Astrocyte (in vitro differentiated cells and primary cell): ENCODE data around the gene HSD17B13. TPM values are rescaled to one million over a fixed set of nuclear protein-coding genes. Genes with fewer than 3 reads are reported as not detected.

ENCODE experiments used
- DNase-seq: peaks from one replicate; pipeline ENCODE4 v3.0.0-alpha.2; 2010; ENCODE audit warnings: low read depth
- FAIRE-seq: peaks from 2 replicates; lab custom pipeline; 2011; peaks lifted over from hg19 to GRCh38; lab: Jason Lieb, UNC
- H2AFZ ChIP-seq: 2 replicates; pipeline ENCODE4 v1.6.0; 2012; ENCODE audit warnings: low read depth, low read length, inconsistent platforms
- H3K27ac ChIP-seq: 2 replicates; pipeline ENCODE4 v1.5.1; 2011; ENCODE audit warnings: low read depth, low read length, inconsistent platforms
- H3K27me3 ChIP-seq: 2 replicates; pipeline ENCODE4 v1.6.0; 2011; ENCODE audit warnings: low read length, inconsistent platforms; ENCODE audit not compliant: insufficient read depth
- H3K36me3 ChIP-seq: 2 replicates; pipeline ENCODE4 v1.5.1; 2011; ENCODE audit warnings: low read length, inconsistent platforms; ENCODE audit not compliant: insufficient read depth
- H3K4me1 ChIP-seq: 2 replicates; pipeline ENCODE4 v1.5.1; 2011; ENCODE audit warnings: low read length, inconsistent platforms; ENCODE audit not compliant: insufficient read depth
- H3K4me2 ChIP-seq: 2 replicates; pipeline ENCODE4 v1.6.0; 2012; ENCODE audit warnings: low read length, inconsistent platforms
- H3K4me3 ChIP-seq: 2 replicates; pipeline ENCODE4 v1.5.1; 2011; ENCODE audit warnings: low read depth, mild to moderate bottlenecking, low read length, inconsistent platforms; ENCODE audit not compliant: insufficient read depth
- H3K79me2 ChIP-seq: 2 replicates; pipeline ENCODE4 v1.6.0; 2012; ENCODE audit warnings: mild to moderate bottlenecking, low read length, inconsistent platforms; ENCODE audit not compliant: insufficient read depth
- H3K9ac ChIP-seq: 2 replicates; pipeline ENCODE4 v1.6.0; 2012; ENCODE audit warnings: mild to moderate bottlenecking, low read length, inconsistent platforms
- H3K9me3 ChIP-seq: 2 replicates; pipeline ENCODE4 v1.5.1; 2012; ENCODE audit warnings: low read depth, mild to moderate bottlenecking, low read length, inconsistent platforms; ENCODE audit not compliant: insufficient read depth
- H4K20me1 ChIP-seq: 2 replicates; pipeline ENCODE4 v1.6.0; 2012; ENCODE audit warnings: low read length, inconsistent platforms; ENCODE audit not compliant: insufficient read depth
- H3K27ac Mint-ChIP-seq: one replicate; pipeline ENCODE4 v1.8.0; 2021; ENCODE audit warnings: mild to moderate bottlenecking, mixed read lengths; ENCODE audit not compliant: unreplicated experiment
- H3K27me3 Mint-ChIP-seq: one replicate; pipeline ENCODE4 v1.8.0; 2021; ENCODE audit warnings: low read depth, mixed read lengths; ENCODE audit not compliant: unreplicated experiment
- H3K36me3 Mint-ChIP-seq: one replicate; pipeline ENCODE4 v1.8.0; 2021; ENCODE audit warnings: low read depth, mixed read lengths; ENCODE audit not compliant: unreplicated experiment
- H3K4me1 Mint-ChIP-seq: one replicate; pipeline ENCODE4 v1.8.0; 2021; ENCODE audit warnings: low read depth, mixed read lengths; ENCODE audit not compliant: unreplicated experiment
- H3K4me3 Mint-ChIP-seq: one replicate; pipeline ENCODE4 v1.8.0; 2021; ENCODE audit warnings: mild to moderate bottlenecking, moderate library complexity, mixed read lengths; ENCODE audit not compliant: unreplicated experiment
- H3K9me3 Mint-ChIP-seq: one replicate; pipeline ENCODE4 v1.8.0; 2021; ENCODE audit warnings: mild to moderate bottlenecking, mixed read lengths; ENCODE audit not compliant: unreplicated experiment
- CTCF ChIP-seq: IDR thresholded peaks from 2 replicates; pipeline ENCODE4 v1.5.1; 2011; ENCODE audit warnings: low read depth, mild to moderate bottlenecking, inconsistent platforms, low read length, moderate library complexity; ENCODE audit not compliant: insufficient read depth
- EZH2 ChIP-seq: IDR thresholded peaks from 2 replicates; pipeline ENCODE4 v1.6.1; 2012; ENCODE audit warnings: mild to moderate bottlenecking, low read length, inconsistent platforms; ENCODE audit not compliant: insufficient read depth
- total RNA-seq: library from RNA; stranded (reverse); gene quantifications from 2 replicates; pipeline ENCODE4 v1.2.1, GENCODE V29; 2021

HSD17B13 gene
- total RNA-seq, 1 donor from 2014 or later, result 0.09 TPM

- no peak for FAIRE-seq
- TF ChIP-seq EZH2 (no peak), CTCF (no peak)
- Histone ChIP-seq H4K20me1 (no peaks in the 10 kb centered on the region), H3K79me2 (no peaks in the 10 kb centered on the region), H3K27me3 (no peaks in the 10 kb centered on the region), H3K36me3 (no peaks in the 10 kb centered on the region), H3K9me3 (no peaks in the 10 kb centered on the region), H3K27ac (no peak overlapping the region), H3K4me1 (no peaks in the 10 kb centered on the region), H3K4me3 (no peak overlapping the region), H3K4me2 (no peak overlapping the region), H2AFZ (no peak overlapping the region), H3K9ac (no peak overlapping the region)
- Mint-ChIP-seq H3K4me3 (no peak overlapping the region), H3K27me3 (no peaks in the 10 kb centered on the region), H3K36me3 (peaks cover 5% of the 10 kb centered on the region), H3K9me3 (no peaks in the 10 kb centered on the region), H3K4me1 (peaks cover 1% of the 10 kb centered on the region), H3K27ac (no peak overlapping the region)
- DNase-seq, result no peak
These were observed 36.6 kb upstream of the HSD17B13 start for GRCh38 chr4:87359258-87359657.

- no peaks in the 10 kb centered on the region for H3K4me1 ChIP-seq
- no peak overlapping the region for H3K27ac ChIP-seq
- H3K4me3 ChIP-seq, result no peak overlapping the region
- TF ChIP-seq EZH2 (no peak), CTCF (no peak)
- H3K4me3 Mint-ChIP-seq, result no peak overlapping the region
- H3K27me3 Mint-ChIP-seq, result no peaks in the 10 kb centered on the region
- H3K9me3 Mint-ChIP-seq, result no peaks in the 10 kb centered on the region
- no peak overlapping the region for H3K4me2 ChIP-seq
- H3K27ac Mint-ChIP-seq, result no peak overlapping the region
- no peaks in the 10 kb centered on the region for H3K79me2 ChIP-seq
- no peaks in the 10 kb centered on the region for H4K20me1 ChIP-seq
- DNase-seq (no peak), FAIRE-seq (peak; percentile 50)
- H2AFZ ChIP-seq, result no peak overlapping the region
- H3K27me3 ChIP-seq, result no peaks in the 10 kb centered on the region
- H3K9me3 ChIP-seq, result no peaks in the 10 kb centered on the region
- peaks cover 1% of the 10 kb centered on the region for H3K4me1 Mint-ChIP-seq
- no peaks in the 10 kb centered on the region for H3K36me3 ChIP-seq
- no peak overlapping the region for H3K9ac ChIP-seq
- H3K36me3 Mint-ChIP-seq, result peaks cover 2% of the 10 kb centered on the region
These were observed 34.3 kb upstream of the HSD17B13 start for GRCh38 chr4:87356832-87357526.
